Upper lobe of left lung (tissue), 4 donors: ENCODE measurements around the gene TBCA.

Experiments
- CTCF ChIP-seq, 6 experiments: fragments of 450-650 bp in 4 of 6; fragments of 200-600 bp in 2 of 6; sonication (generic) in 2 of 6; IDR thresholded peaks; one replicate each; pipeline ENCODE4 v1.5.1; 2016 to 2019; ENCODE audit warnings: antibody characterized with exemption in 6 of 6
- EP300 ChIP-seq, 4 donors: sonication (generic); formaldehyde crosslinking; IDR thresholded peaks; one replicate each; pipeline ENCODE4 v1.5.1; 2017; ENCODE audit warnings: antibody characterized with exemption in 4 of 4, control low read depth in 2 of 4
- POLR2A ChIP-seq, 4 donors: fragments of 450-650 bp; IDR thresholded peaks; one replicate each; pipeline ENCODE4 v1.5.1; 2016 to 2017; ENCODE audit warnings: antibody characterized with exemption in 4 of 4, mild to moderate bottlenecking in 2 of 4
- POLR2AphosphoS5 ChIP-seq, 2 donors: sonication (generic); formaldehyde crosslinking; IDR thresholded peaks; one replicate each; pipeline ENCODE4 v1.5.1; 2017; ENCODE audit warnings: antibody characterized with exemption in 2 of 2

DNA sequence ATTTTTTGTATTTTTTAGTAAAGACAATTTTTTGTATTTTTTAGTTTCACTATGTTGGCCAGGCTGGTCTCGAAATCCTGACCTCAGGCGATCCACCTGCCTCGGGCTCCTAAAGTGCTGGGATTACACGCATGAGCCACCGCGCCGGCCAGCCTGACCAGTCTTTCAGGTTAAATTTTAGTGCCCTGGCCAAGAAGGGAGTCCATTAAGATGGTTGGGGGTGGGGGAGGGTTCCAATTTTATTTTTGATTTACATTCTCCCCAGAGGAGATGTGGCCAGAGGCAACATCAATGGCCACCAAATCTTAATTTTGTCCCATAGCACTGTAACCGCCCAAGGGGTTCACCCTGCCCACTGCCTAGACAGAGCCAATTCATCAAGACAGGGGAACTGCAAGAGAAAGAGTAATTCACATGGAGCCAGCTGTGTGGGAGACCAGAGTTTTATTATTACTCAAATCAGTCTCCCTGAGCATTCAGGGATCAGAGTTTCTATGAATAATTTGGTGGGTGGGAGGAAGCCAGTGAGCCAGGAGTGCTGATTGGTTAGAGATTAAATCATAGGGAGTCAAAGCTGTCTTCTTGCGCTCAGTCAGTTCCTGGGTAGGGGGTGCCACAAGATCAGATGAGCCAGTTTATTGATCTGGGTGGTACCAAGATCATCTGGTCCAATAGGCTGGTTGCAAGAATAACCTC is 24.7 kb downstream of the TBCA start:
- TF ChIP-seq CTCF (IDR thresholded peaks at IDR 0.05) (no peak), POLR2A (IDR thresholded peaks at IDR 0.05) (no peak), POLR2AphosphoS5 (IDR thresholded peaks at IDR 0.05) (no peak), EP300 (IDR thresholded peaks at IDR 0.05) (no peak)
